ENCODE results near the gene TSR3.

DNA sequence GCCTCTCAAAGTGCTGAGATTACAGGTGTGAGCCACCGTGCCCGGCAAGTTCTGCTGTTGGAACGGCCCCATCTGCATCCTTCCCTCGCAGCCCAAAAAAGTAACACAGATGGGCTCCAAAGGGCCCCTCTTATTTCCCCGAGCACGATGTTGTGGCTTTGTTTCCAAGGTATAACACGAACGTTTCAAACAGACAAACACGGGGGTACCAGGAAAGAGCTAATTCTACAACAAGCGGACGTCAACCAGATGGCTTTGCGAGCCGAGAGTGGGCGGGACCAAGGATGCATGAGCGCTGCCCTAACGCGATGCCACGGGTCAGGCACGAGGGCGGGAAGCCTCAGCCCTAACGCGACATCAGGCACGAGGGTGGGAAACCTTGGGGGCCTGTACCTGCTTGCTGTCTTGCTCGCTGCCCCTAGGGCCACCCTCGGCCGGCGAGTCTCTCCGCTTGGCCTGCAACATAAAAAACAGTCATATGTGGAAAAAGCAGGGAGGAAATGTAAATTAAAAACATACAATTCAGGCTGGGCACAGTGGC, 38.6 kb upstream of the TSR3 start:
- TF ChIP-seq, protein P1, sequence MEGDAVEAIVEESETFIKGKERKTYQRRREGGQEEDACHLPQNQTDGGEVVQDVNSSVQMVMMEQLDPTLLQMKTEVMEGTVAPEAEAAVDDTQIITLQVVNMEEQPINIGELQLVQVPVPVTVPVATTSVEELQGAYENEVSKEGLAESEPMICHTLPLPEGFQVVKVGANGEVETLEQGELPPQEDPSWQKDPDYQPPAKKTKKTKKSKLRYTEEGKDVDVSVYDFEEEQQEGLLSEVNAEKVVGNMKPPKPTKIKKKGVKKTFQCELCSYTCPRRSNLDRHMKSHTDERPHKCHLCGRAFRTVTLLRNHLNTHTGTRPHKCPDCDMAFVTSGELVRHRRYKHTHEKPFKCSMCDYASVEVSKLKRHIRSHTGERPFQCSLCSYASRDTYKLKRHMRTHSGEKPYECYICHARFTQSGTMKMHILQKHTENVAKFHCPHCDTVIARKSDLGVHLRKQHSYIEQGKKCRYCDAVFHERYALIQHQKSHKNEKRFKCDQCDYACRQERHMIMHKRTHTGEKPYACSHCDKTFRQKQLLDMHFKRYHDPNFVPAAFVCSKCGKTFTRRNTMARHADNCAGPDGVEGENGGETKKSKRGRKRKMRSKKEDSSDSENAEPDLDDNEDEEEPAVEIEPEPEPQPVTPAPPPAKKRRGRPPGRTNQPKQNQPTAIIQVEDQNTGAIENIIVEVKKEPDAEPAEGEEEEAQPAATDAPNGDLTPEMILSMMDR (IDR thresholded peaks at IDR 0.05; ENCODE audit: borderline replicate concordance, extremely low read depth, low read length, poor library complexity, severe bottlenecking) = no peak
- no peak for TF ChIP-seq EZH2 (IDR thresholded peaks at IDR 0.05; ENCODE audit: borderline replicate concordance, low read depth, low read length, severe bottlenecking)

Data from DND-41 (cell line).